Endothelial cell of umbilical vein (primary cell): ENCODE measurements around the gene UPK3A. TPM values are rescaled to one million over a fixed set of nuclear protein-coding genes. Genes with fewer than 3 reads are reported as not detected.

ENCODE experiments used
- BruUV-seq: library from RNA; stranded (reverse); fragments of 400-500 nt; replicated peaks from 2 replicates; lab custom pipeline; 2021; lab: Mats Ljungman, UMichigan
- CTCF ChIA-PET: fragments of 300-600, 350-600 bp; sonication (Branson Sonifier 250); formaldehyde crosslinking; loops from one replicate; lab custom pipeline; 2021; ENCODE audit warnings: antibody characterized with exemption, inconsistent platforms; lab: Charles Lee
- POLR2A ChIA-PET: fragments of 300-600, 350-600 bp; sonication (Branson Sonifier 250); formaldehyde crosslinking; loops from one replicate; lab custom pipeline; 2021; ENCODE audit warnings: antibody characterized with exemption, inconsistent platforms; lab: Charles Lee
- DNase-seq: peaks from one replicate; pipeline ENCODE4 v3.0.0-alpha.2; 2011; ENCODE audit warnings: low read depth, low spot score
- FAIRE-seq: peaks from 2 replicates; lab custom pipeline; 2011; peaks lifted over from hg19 to GRCh38; lab: Jason Lieb, UNC
- H2AFZ ChIP-seq: 2 replicates; pipeline ENCODE4 v1.6.0; 2012; ENCODE audit warnings: low read depth, low read length, control low read depth, inconsistent platforms
- H3K27ac ChIP-seq: 2 replicates; pipeline ENCODE4 v1.5.1; 2011; ENCODE audit warnings: low read depth, mild to moderate bottlenecking, control low read depth, low read length, moderate library complexity; ENCODE audit not compliant: insufficient read depth
- H3K27me3 ChIP-seq, 2 experiments: 2 replicates each; pipeline versions ENCODE4 v1.6.0 to v1.6.1; 2011; ENCODE audit warnings: low read length in 2 of 2, mixed read lengths in 1 of 2; ENCODE audit not compliant: control insufficient read depth in 2 of 2, insufficient read depth in 2 of 2
- H3K36me3 ChIP-seq, 2 experiments: 2 replicates in 1 of 2; 3 replicates in 1 of 2; pipeline ENCODE4 v1.5.1; 2011; ENCODE audit warnings: low read length in 2 of 2, mild to moderate bottlenecking in 1 of 2, moderate library complexity in 1 of 2; ENCODE audit not compliant: control insufficient read depth in 2 of 2, insufficient read depth in 2 of 2; ENCODE audit errors: extremely low read depth in 1 of 2
- H3K4me1 ChIP-seq: 3 replicates; pipeline ENCODE4 v1.5.1; 2011; ENCODE audit warnings: mild to moderate bottlenecking, low read length; ENCODE audit not compliant: control insufficient read depth, insufficient read depth; ENCODE audit errors: extremely low read depth
- H3K4me2 ChIP-seq: 2 replicates; pipeline ENCODE4 v1.6.1; 2011; ENCODE audit warnings: low read length, control low read depth, mixed read lengths; ENCODE audit not compliant: insufficient read depth
- H3K4me3 ChIP-seq, 3 experiments: fragments of 200-600 bp in 1 of 3; sonication (generic), shearing (Covaris generic) in 1 of 3; replicated peaks in 1 of 3; 2 replicates each; pipeline ENCODE4 v1.5.1; 2011 to 2016; ENCODE audit warnings: control low read depth in 3 of 3, low read length in 3 of 3, mild to moderate bottlenecking in 2 of 3, inconsistent platforms in 1 of 3, low read depth in 1 of 3, moderate library complexity in 1 of 3; ENCODE audit not compliant: insufficient read depth in 1 of 3
- H3K79me2 ChIP-seq: 2 replicates; pipeline ENCODE4 v1.6.0; 2012; ENCODE audit warnings: low read length, inconsistent platforms; ENCODE audit not compliant: control insufficient read depth, insufficient read depth
- H3K9ac ChIP-seq: replicated peaks from 2 replicates; pipeline ENCODE3; 2011; ENCODE audit warnings: low read length, control low read depth; ENCODE audit not compliant: insufficient read depth; ENCODE audit errors: extremely low read depth
- H3K9me1 ChIP-seq: replicated peaks from 3 replicates; pipeline ENCODE4 v1.6.0; 2011; ENCODE audit warnings: mild to moderate bottlenecking, low read length; ENCODE audit not compliant: control insufficient read depth, insufficient read depth; ENCODE audit errors: extremely low read depth
- H3K9me3 ChIP-seq: replicated peaks from 2 replicates; pipeline ENCODE4 v1.5.1; 2012; ENCODE audit warnings: low read length, inconsistent platforms; ENCODE audit not compliant: control insufficient read depth, insufficient read depth
- H4K20me1 ChIP-seq: replicated peaks from 2 replicates; pipeline ENCODE3; 2011; ENCODE audit warnings: mild to moderate bottlenecking, low read length; ENCODE audit not compliant: control insufficient read depth, insufficient read depth; ENCODE audit errors: extremely low read depth
- EZH2 ChIP-seq: IDR thresholded peaks from 2 replicates; pipeline ENCODE4 v1.6.1; 2012; ENCODE audit warnings: borderline replicate concordance, low read depth, mild to moderate bottlenecking, moderate library complexity, low read length, inconsistent platforms; ENCODE audit not compliant: severe bottlenecking
- FOS ChIP-seq: IDR thresholded peaks from 2 replicates; pipeline ENCODE4 v1.6.1; 2011; ENCODE audit warnings: mild to moderate bottlenecking, low read length, moderate library complexity, borderline replicate concordance; ENCODE audit not compliant: insufficient read depth
- GATA2 ChIP-seq: IDR thresholded peaks from 2 replicates; pipeline ENCODE4 v1.7.0; 2011; ENCODE audit warnings: low read depth, mild to moderate bottlenecking, moderate library complexity, mixed read lengths, low read length; ENCODE audit not compliant: insufficient read length, insufficient read depth
- JUN ChIP-seq: IDR thresholded peaks from 2 replicates; pipeline ENCODE4 v1.6.1; 2011; ENCODE audit warnings: borderline replicate concordance, low read depth; ENCODE audit not compliant: insufficient read length, insufficient read depth
- MYC ChIP-seq: IDR thresholded peaks from one replicate; pipeline ENCODE4 v1.6.1; 2011; ENCODE audit warnings: mild to moderate bottlenecking, low read depth, low read length
- POLR2A ChIP-seq: IDR thresholded peaks from 2 replicates; pipeline ENCODE4 v1.6.1; 2012; ENCODE audit warnings: low read depth, mild to moderate bottlenecking, control low read depth, low read length
- POLR2AphosphoS5 ChIP-seq: IDR thresholded peaks from 2 replicates; pipeline ENCODE4 v1.6.1; 2012; ENCODE audit warnings: low read depth, mild to moderate bottlenecking, control low read depth, low read length, moderate library complexity; ENCODE audit not compliant: insufficient read depth
- dilution Hi-C: fragments of 300-500 bp; cut with MboI; formaldehyde crosslinking; loops from one replicate; pipeline ENCODE4 v1.15.0; 2019; ENCODE audit warnings: low sequenced_read_pairs; ENCODE audit not compliant: extremely low pct_ligation_motif_present
- intact Hi-C: fragments of 100-400 bp; cut with micrococcal nuclease; formaldehyde crosslinking; loops from one replicate; pipeline ENCODE4 v1.10.0; 2022
- polyA plus RNA-seq, 4 experiments: library from polyadenylated mRNA; depleted of rRNA in 3 of 4; stranded (reverse) in 3 of 4; unstranded in 1 of 4; fragments of >200 nt; gene quantifications; 2 replicates each; pipeline versions ENCODE4 v1.2.1 to v1.2.3, GENCODE V29; 2011 to 2012; ENCODE audit warnings: missing spikeins in 1 of 4
- total RNA-seq: library from RNA; stranded (reverse); gene quantifications from 2 replicates; pipeline ENCODE4 v1.2.3, GENCODE V29; 2021
- TF ChIP-seq, protein P1 (sequence below), 2 donors: IDR thresholded peaks; 1 replicate in 1 of 2; 2 replicates in 1 of 2; pipeline ENCODE4 v1.5.1; 2011; ENCODE audit warnings: low read length in 2 of 2, mild to moderate bottlenecking in 2 of 2, moderate library complexity in 2 of 2, control low read depth in 1 of 2, inconsistent platforms in 1 of 2, low read depth in 1 of 2; ENCODE audit not compliant: insufficient read depth in 1 of 2; ENCODE audit errors: extremely low read depth in 1 of 2
- TF ChIP-seq, protein P2 (sequence below): IDR thresholded peaks from 2 replicates; pipeline ENCODE4 v1.6.1; 2011; ENCODE audit not compliant: insufficient read depth, insufficient read length

The UPK3A gene
- total and polyA plus RNA-seq, 2 donors (not counting 3 experiments of a cell fraction or from before 2014, with no cell fraction given), result not detected

DNA sequence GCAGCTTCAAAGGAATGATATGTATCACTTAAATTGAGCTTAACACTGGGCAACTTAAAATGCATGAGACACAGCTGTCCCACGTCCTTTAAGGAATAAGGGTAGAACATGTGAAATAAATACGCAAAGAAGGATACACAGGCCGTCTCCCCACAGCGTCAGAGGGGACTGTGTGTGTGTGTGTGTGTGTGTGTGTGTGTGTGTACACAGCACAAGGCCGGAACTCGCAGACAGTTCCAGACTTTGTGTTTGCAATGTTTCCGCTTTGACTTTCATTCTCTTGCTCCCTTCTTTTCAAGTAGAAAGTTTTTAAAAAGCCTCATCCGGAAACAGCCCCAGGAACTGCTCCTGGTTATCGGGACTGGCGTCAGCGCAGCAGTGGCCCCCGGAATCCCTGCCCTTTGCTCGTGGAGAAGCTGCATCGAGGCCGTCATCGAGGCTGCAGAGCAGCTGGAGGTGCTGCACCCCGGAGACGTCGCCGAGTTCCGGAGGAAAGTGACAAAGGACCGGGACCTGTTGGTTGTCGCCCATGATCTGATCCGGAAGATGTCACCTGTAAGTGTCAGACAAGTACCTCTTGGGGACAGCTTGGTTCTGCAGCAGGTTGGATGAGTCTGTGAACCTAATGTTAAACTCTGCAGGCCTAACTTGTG is 38.2 kb downstream of the UPK3A start:
- H3K4me2 ChIP-seq, result no peak overlapping the region
- H3K9ac ChIP-seq, result no peak overlapping the region
- peaks cover 6 to 32% of the 10 kb centered on the region in 2 experiments for H3K36me3 ChIP-seq
- CTCF ChIA-PET, result interaction anchor here (2.4 kb wide), 1 partner anchor 13 kb away, joined by 9 read pairs; no protein-coding TSS in a partner anchor
- TF ChIP-seq GATA2 (no peak), EZH2 (no peak), POLR2A (no peak), JUN (no peak), POLR2AphosphoS5 (no peak), MYC (no peak), FOS (no peak)
- TF ChIP-seq, protein P1, sequence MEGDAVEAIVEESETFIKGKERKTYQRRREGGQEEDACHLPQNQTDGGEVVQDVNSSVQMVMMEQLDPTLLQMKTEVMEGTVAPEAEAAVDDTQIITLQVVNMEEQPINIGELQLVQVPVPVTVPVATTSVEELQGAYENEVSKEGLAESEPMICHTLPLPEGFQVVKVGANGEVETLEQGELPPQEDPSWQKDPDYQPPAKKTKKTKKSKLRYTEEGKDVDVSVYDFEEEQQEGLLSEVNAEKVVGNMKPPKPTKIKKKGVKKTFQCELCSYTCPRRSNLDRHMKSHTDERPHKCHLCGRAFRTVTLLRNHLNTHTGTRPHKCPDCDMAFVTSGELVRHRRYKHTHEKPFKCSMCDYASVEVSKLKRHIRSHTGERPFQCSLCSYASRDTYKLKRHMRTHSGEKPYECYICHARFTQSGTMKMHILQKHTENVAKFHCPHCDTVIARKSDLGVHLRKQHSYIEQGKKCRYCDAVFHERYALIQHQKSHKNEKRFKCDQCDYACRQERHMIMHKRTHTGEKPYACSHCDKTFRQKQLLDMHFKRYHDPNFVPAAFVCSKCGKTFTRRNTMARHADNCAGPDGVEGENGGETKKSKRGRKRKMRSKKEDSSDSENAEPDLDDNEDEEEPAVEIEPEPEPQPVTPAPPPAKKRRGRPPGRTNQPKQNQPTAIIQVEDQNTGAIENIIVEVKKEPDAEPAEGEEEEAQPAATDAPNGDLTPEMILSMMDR (IDR thresholded peaks at IDR 0.05; ENCODE audit: extremely low read depth in 1 of 2, insufficient read depth in 1 of 2, low read depth in 1 of 2, low read length in 2 of 2), result no peak
- TF ChIP-seq, protein P2, sequence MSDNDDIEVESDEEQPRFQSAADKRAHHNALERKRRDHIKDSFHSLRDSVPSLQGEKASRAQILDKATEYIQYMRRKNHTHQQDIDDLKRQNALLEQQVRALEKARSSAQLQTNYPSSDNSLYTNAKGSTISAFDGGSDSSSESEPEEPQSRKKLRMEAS, result no peak
- H3K9me1 ChIP-seq, result no peaks in the 10 kb centered on the region
- dilution Hi-C loops, result no loop called here
- H2AFZ ChIP-seq, result no peak overlapping the region
- intact Hi-C loops, result no loop called here
- POLR2A ChIA-PET, result no interaction called here
- H4K20me1 ChIP-seq, result no peaks in the 10 kb centered on the region
- H3K4me1 ChIP-seq, result peaks cover 14% of the 10 kb centered on the region
- peaks cover 31% of the 10 kb centered on the region for H3K79me2 ChIP-seq
- H3K9me3 ChIP-seq, result no peaks in the 10 kb centered on the region
- no peak for FAIRE-seq
- H3K27ac ChIP-seq, result no peak overlapping the region
- no peaks in the 10 kb centered on the region for H3K27me3 ChIP-seq
- no peak for DNase-seq
- no TSS peak for BruUV-seq
- H3K4me3 ChIP-seq, result no peak overlapping the region
